Measurements from ENCODE around the gene SCYGR1.
"Not testable (repeated sequence)": the region's sequence is repeated elsewhere in the genome, so short reads cannot be mapped to it uniquely, and the experiment has no call there.

Gene SCYGR1

GRCh38 chr2:227402321-227402720 lies 14.6 kb upstream of the SCYGR1 start:
- DNase-seq = no peak

GRCh38 chr2:227401550-227401949 lies 13.8 kb upstream of the SCYGR1 start:
- no peak for DNase-seq

GRCh38 chr2:227398684-227399670 lies 11.2 kb upstream of the SCYGR1 start:
- DNase-seq = no peak

- DNase-seq = no peak
Measured at GRCh38 chr2:227397562-227397961, 9.8 kb upstream of the SCYGR1 start.

GRCh38 chr2:227395556-227395955 lies 7.8 kb upstream of the SCYGR1 start:
- DNase-seq = no peak

- DNase-seq = no peak
Measured at GRCh38 chr2:227394401-227394800, 6.7 kb upstream of the SCYGR1 start.

- no peak for DNase-seq
Measured at GRCh38 chr2:227390468-227391256, 2.9 kb upstream of the SCYGR1 start.

- no peak for DNase-seq
Measured at GRCh38 chr2:227389661-227390060, 1.9 kb upstream of the SCYGR1 start.

GRCh38 chr2:227389231-227389630 lies 1.5 kb upstream of the SCYGR1 start:
- DNase-seq = no peak

GRCh38 chr2:227388537-227389011 lies 825 bp upstream of the SCYGR1 start:
- no peak for DNase-seq

- DNase-seq = no peak
Measured at GRCh38 chr2:227386630-227387029, 1.1 kb downstream of the SCYGR1 start.

GRCh38 chr2:227383686-227384085 lies 4.1 kb downstream of the SCYGR1 start:
- no peak for DNase-seq

GRCh38 chr2:227382241-227382835 lies 5.4 kb downstream of the SCYGR1 start:
- DNase-seq = not testable (repeated sequence)

GRCh38 chr2:227379095-227379494 lies 8.7 kb downstream of the SCYGR1 start, which contains the start of gene TM4SF20:
Gene TM4SF20 (minus strand): TSS chr2:227379306. CDS start chr2:227379268, 38 bp downstream.
- no peak for DNase-seq

GRCh38 chr2:227378371-227378782 lies 9.4 kb downstream of the SCYGR1 start:
- no peak for DNase-seq

- DNase-seq = no peak
Measured at GRCh38 chr2:227377467-227378351, 10.0 kb downstream of the SCYGR1 start.

GRCh38 chr2:227376656-227377396 lies 10.9 kb downstream of the SCYGR1 start:
- DNase-seq = no peak

- DNase-seq = peak; percentile 15
Measured at GRCh38 chr2:227374158-227374557, 13.6 kb downstream of the SCYGR1 start.

- no peak for DNase-seq
Measured at GRCh38 chr2:227373389-227373788, 14.4 kb downstream of the SCYGR1 start.

- DNase-seq = peak; percentile 21
Measured at GRCh38 chr2:227370791-227371312, 16.9 kb downstream of the SCYGR1 start.

GRCh38 chr2:227370092-227370491 lies 17.7 kb downstream of the SCYGR1 start:
- DNase-seq = no peak

All from CD4-positive, alpha-beta T cell treated with Interleukin-10 for 1 hour (primary cell).